H1 (cell line): ENCODE data around the gene SOX15.

ENCODE experiments used
- BACH1 ChIP-seq: IDR thresholded peaks from 2 replicates; pipeline ENCODE4 v1.6.1; 2012; ENCODE audit warnings: low read length, improper control_type of control experiment
- GABPA ChIP-seq: IDR thresholded peaks from 2 replicates; pipeline ENCODE4 v1.6.1; 2011; ENCODE audit warnings: mild to moderate bottlenecking, low read length, moderate library complexity, borderline replicate concordance; ENCODE audit not compliant: insufficient read depth
- HDAC2 ChIP-seq, 2 experiments: fragments of 300-600 bp in 1 of 2; sonication (generic) in 1 of 2; IDR thresholded peaks; 2 replicates each; pipeline ENCODE4 v1.6.1; 2011 to 2012; ENCODE audit warnings: low read depth in 2 of 2, low read length in 2 of 2, mild to moderate bottlenecking in 2 of 2, moderate library complexity in 2 of 2, borderline replicate concordance in 1 of 2, inconsistent platforms in 1 of 2

GRCh38 chr17:7633093-7633492 is 43.2 kb upstream of the SOX15 start:
- TF ChIP-seq BACH1 (no peak), HDAC2 (IDR thresholded peaks at IDR 0.05; ENCODE audit: borderline replicate concordance in 1 of 2, low read depth in 2 of 2, low read length in 2 of 2) (no peak), GABPA (no peak)
